ENCODE measurements around the gene ZNF839.
"Not testable (repeated sequence)": the region's sequence is repeated elsewhere in the genome, so short reads cannot be mapped to it uniquely, and the experiment has no call there.

ZNF839 gene

GRCh38 chr14:102319351-102320032 lies at the start of gene ZNF839:
ZNF839 (plus strand) TSS chr14:102319746; CDS start chr14:102319766, 20 bp downstream.
- peak; percentile 88 for DNase-seq

- no peak for DNase-seq
These were observed 47.2 kb upstream of the ZNF839 start for GRCh38 chr14:102272392-102272791.

- DNase-seq = no peak
These were observed 43.7 kb upstream of the ZNF839 start for GRCh38 chr14:102275866-102276265.

- no peak for DNase-seq
These were observed 41.5 kb upstream of the ZNF839 start for GRCh38 chr14:102277874-102278630.

- no peak for DNase-seq
These were observed 41.0 kb upstream of the ZNF839 start for GRCh38 chr14:102278631-102278935.

GRCh38 chr14:102279282-102279681 lies 40.3 kb upstream of the ZNF839 start:
- DNase-seq = no peak

DNA sequence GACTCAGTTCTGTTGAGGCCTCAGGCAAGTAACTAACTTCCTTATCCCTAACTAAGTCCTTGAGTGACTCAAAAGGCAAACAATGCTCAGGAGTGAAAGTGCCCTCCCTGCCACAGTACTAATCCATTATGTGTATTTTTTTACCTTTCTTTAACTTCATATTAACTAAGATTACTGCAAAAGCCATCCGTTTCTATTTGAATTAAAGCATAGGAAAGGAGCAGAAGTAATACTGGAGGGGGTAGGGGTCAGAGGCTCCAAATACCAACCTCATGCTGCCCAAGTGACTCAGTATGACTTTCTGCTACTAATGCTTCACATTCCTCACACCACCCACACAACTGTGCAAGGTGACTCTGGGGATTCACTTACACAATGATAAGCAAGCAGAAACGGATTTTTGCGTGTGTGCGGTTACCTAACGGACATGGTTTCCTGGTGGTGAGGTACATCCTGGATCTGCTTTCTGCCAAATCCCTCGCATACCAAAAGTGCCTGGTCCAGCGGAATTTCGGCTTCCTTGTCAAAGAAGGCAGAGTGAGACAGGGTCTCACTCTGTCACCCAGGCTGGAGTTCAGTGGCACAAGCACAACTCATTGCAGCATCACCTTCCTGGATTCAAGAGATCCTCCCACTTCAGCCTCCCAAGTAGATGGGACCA lies 39.7 kb upstream of the ZNF839 start:
- no peak for DNase-seq

DNA sequence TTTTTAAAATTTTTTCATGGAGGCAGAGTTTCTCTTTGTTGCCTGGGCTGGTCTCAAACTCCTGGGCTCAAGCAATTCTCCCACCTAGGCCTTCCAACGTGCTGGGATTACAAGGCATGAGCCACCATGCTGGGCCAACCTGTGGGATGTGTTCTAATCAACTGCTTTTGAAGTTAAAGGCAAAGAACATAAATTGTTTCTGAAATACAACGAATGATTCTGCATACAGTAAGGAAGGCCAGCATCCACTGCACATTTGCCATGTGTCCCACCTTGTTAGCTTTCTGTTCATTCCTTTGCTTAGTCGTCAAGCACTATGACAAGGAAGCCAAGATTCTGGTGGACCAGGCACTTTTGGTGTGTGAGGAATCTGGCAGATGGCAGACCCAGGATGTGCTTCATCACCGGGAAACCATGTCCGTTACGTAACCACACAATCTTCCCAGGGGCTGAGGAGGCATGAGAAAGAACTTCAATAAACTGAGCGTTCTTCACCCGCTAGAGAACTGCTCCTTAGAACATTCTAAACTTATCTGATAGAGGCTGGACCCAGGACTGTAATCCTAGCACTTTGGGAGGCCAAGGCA lies 39.1 kb upstream of the ZNF839 start:
- DNase-seq = no peak

DNA sequence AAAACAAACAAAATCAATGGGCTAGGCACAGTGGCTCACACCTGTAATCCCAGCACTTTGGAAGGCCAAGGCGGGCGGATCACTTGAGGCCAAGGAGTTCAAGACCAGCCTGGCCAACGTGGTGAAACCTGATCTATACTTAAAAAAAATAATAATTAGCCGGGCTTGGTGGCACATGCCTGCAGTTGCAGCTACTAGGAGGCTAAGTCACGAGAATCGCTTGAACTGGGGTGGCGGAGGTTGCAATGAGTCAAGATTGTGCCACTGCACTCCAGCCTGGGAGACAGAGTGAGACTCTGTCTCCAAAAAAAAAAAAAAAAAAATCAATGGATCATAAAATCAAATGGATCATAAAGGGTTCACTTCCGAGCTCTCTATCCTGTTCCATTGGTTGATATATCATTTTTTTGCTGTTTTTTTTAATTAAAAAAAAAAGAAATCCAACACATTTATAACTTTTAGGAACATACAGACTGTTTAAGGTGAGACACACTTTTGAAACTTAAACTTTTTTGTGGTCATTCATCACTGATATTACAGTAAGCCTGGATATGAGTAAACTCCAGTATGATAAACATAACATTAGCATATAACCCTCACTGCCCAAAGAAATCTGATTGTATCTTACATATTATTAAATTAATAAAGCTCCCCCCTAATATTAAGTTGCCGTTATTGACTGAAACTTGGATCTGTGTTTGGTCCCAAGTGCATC lies 36.6 kb upstream of the ZNF839 start:
- DNase-seq = no peak

GRCh38 chr14:102283631-102284129 lies 35.9 kb upstream of the ZNF839 start:
- no peak for DNase-seq

DNA sequence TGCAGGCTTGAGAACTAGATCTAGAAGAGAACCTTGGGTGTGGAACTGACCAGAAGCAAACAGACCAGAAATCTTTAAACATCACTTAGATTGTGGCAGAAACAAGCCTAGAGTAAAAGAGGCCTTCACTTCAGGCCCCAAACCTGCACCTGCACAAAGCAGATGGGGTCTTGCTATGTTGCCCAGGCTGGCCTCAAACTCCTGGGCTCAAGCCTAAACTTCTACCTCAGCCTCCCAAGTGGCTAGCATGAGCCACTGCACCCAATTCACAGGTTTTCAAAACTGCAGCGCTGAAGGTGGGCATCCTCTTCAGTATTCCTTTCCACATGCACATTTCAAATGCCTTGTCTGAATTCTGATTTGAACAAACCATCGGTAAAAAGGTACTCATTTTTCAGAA lies 34.4 kb upstream of the ZNF839 start:
- DNase-seq = no peak

DNA sequence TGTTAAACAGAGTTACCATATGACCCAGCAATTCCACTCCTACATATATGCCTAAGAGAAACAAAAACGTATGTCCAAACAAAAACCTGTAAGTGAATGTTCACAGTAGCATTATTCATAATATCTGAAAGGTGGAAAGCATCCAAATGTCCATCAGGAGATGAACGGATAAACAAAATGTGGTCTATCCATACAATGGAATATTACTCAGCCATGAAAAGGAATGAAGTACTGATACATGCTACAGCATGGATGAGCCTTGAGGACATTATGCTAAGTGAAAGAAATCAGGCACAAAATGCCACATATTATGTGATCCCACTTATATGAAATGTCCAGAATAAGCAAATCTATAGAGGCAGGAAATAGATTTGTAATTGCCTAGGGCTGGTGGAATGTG lies 31.4 kb upstream of the ZNF839 start:
- DNase-seq = no peak

DNA sequence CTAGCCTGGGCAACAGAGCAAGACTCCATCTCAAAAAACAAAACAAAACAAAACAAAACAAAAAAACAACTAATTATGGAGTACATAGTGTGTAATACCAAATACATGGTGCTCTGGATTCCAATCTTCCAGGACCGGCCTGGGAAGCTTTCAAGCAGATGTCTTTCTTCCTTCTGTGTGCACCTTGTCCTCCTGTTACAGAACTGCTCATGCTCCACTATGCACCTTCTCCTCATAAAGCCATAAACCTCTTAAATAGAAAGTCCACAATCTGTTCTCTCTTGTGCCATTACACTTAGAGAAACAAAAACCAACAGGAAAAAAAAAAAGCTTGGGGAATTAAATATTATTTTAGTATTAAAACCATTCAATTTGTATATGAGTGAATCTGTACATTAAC lies 27.1 kb upstream of the ZNF839 start:
- DNase-seq = no peak

DNA sequence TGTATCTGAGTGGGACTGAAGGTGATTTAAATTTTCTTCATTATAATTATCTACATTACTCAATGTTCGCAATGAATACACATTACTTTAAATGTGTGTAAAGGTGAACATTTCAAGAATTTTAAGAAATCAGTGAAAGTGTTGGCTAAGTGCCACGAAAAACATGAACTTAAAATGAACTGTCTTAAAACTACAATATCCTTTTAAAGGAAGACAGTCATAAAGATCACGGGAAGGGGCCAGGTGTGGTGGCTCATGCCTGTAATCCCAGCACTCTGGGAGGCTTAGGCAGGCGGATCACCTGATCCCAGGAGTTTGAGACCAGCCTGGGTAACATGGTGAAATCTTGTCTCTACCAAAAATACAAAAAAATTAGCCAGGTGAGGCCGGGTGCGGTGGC lies 25.8 kb upstream of the ZNF839 start:
- no peak for DNase-seq

DNA sequence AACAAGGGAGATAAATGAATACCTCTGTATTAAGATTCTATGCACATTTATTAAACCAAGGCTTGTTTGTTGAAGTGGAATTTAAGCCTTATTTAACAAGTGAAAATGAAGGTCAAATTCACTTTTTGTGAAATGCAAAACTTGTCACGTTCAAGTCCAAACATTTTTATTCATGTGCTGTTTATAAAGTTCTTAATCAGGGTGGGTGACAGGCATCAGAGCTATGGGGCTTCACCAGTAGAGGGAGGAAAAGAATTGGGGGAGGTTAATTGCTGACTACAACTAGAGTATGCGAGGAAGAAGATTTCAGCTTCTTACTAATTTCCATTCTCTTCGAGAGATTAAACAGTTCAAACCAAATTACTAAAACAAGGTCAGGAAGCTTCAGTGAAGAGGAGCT lies 24.3 kb upstream of the ZNF839 start:
- DNase-seq = no peak

- no peak for DNase-seq
These were observed 21.9 kb upstream of the ZNF839 start for GRCh38 chr14:102297436-102298170.

- not testable (repeated sequence) for DNase-seq
These were observed 21.1 kb upstream of the ZNF839 start for GRCh38 chr14:102298303-102299070.

DNA sequence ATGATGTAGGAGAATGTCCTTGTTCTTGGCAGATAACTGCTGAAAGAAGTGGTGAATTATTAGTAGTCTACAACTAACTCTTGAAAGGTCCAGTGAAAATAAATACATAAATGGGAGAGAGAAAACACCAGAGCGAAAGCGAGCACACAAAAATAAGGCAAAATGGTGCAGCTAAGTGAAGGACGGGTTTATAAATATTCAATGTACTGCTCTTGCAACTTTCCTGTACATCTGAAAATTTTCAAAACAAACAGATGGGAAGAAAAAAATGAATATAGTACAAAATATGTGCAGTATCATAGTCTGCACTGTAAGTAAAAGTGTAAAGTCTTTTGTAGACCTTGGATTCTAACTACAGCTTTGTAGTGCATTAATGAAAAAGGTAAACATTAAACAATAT lies 15.9 kb upstream of the ZNF839 start:
- no peak for DNase-seq

DNA sequence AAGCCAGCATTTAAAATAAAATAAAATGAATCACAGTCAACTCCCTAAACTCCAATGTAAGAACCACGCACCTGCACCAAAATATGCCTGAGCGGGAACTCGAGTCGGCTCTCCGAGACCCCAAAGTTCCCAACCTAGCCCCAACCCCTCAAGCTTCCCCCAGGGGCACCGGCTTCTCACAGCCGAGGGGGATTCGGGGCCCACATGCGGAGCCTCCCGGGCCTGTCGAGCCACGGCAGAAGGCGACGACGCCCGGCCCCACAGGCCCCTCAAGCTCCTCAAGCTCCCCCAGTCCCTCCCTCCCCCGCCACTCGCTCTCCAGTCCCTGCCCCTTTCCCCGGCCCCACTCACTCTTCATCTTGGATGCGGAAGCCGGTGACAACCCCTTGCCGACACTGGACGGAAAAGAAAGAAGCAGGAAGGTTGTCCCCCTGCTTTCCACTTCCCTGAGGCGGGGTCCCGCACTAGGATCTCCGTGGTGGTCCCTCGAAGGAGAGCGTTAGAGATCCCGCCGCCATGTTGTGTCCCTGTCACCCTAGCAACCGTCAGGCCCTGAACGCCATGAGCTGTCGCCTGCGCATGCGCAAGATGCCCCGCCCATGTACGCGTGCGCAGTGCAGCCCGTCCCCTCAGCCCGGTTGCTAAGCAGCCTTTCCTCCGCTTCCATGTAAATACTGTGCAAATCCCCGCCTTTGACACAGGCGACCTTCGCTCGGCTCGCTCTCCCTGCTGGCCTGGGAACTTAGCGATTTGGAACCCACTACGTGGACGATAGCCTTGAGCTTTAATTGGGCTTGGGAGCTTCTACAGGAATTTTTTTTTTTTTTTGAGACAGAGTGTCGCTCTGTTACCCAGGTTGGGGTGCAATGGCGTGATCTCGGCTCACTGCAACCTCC lies 14.7 kb upstream of the ZNF839 start, which contains the start of gene MOK:
MOK (minus strand) TSS at position 554 of the 896 bp plus-strand sequence; CDS start at position 358, 196 bp downstream.
- DNase-seq = peak; percentile 95
